ENCODE measurements around the gene SDK2. TPM values are rescaled to one million over a fixed set of nuclear protein-coding genes. Genes with fewer than 3 reads are reported as not detected.

SDK2 gene
- total RNA-seq, 1 donor from 2014 or later: 1.4 TPM

DNA sequence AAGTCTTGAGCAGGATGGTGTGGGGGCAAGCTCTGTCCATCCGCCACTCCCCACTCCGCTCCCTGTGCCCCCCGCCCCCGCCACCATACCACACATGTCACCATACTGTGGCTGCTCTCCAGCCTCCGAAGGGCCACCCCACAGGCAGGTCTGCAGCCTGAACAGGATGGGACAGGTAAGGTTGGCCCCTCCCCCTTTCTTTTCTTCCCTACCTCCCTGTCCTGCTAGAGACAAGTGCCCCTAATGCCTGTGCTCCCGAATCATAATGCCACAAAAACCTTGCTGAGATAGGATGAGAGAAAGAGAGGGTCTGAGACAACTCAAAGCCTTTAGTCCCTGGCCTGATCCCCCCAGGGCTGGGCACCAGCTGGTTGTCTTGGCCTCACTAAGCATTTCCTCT is 84.7 kb downstream of the SDK2 start:
- DNase-seq: no peak
- H3K4me1 ChIP-seq: no peaks in the 10 kb centered on the region
- no peaks in the 10 kb centered on the region for H3K9me3 ChIP-seq
- H3K27ac ChIP-seq: no peak overlapping the region
- no peak for ATAC-seq
- H3K27me3 ChIP-seq (ENCODE audit: low read depth): peaks cover 16% of the 10 kb centered on the region
- H3K4me3 ChIP-seq: no peak overlapping the region
- TF ChIP-seq, protein P1, sequence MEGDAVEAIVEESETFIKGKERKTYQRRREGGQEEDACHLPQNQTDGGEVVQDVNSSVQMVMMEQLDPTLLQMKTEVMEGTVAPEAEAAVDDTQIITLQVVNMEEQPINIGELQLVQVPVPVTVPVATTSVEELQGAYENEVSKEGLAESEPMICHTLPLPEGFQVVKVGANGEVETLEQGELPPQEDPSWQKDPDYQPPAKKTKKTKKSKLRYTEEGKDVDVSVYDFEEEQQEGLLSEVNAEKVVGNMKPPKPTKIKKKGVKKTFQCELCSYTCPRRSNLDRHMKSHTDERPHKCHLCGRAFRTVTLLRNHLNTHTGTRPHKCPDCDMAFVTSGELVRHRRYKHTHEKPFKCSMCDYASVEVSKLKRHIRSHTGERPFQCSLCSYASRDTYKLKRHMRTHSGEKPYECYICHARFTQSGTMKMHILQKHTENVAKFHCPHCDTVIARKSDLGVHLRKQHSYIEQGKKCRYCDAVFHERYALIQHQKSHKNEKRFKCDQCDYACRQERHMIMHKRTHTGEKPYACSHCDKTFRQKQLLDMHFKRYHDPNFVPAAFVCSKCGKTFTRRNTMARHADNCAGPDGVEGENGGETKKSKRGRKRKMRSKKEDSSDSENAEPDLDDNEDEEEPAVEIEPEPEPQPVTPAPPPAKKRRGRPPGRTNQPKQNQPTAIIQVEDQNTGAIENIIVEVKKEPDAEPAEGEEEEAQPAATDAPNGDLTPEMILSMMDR (IDR thresholded peaks at IDR 0.05): no peak
- H3K36me3 ChIP-seq: no peaks in the 10 kb centered on the region
- intact Hi-C loops (cut with DNase I): no loop called here

DNA sequence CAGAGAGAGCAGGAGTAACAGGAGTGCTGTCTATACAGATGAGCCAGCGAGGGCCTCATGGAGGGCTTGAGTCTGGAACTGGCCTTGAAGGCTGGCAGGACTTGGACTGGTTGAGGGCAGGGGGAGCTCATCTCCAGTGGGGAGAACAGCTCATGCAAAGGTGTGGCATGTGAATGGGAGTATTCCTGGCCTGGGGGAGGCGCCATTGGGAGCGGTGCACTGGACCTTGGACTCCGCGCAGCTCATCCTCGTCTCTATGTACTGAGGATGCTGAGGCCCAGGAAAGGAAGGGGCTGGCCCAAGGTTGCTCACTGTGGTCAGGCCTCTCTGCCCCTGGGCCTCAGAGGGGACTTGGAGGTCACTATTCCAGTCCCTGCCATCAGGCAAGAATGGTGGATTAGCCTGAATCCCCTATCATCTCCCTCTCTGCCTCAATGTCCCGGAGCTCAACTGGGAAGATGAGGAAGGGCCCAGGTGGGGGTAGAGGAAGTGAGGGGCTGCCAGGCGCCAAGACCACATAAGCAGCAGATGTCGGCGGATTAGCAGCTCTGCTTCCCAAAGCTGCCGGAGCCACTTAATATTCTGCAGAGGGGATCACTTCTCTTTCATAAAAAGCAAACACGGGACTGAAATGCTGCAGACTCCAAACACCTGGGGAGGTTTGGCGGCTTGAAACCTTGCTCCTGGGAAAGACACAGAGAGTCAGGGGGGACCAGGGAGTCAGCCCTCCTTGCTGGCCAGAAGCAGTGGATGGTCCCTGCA is 88.9 kb downstream of the SDK2 start:
- intact Hi-C loops (cut with DNase I): no loop called here
- Histone ChIP-seq H3K27ac (no peak overlapping the region), H3K9me3 (no peaks in the 10 kb centered on the region), H3K4me3 (no peak overlapping the region), H3K36me3 (no peaks in the 10 kb centered on the region), H3K4me1 (peaks cover 7% of the 10 kb centered on the region), H3K27me3 (ENCODE audit: low read depth) (peaks cover 19% of the 10 kb centered on the region)
- no peak for ATAC-seq
- TF ChIP-seq, protein P1 (IDR thresholded peaks at IDR 0.05): no peak
- no peak for DNase-seq

DNA sequence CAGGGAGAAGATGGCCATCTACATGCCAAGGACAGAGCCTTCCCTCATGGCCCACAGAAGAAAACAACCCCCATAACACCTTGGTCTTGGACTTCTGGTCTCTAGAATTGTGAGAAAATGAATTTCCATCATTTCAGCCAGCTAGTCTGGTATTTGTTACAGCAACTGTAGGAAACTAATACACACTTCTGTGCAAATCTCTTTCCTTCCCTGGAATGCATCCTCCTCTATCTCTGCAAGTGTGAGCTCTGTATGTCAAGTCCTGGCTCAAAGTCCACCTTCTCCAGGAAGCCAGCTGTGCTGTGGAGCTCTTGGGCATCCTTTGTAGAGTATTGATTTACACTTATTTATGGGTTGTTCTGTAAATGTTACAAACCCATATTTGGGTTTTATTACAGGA is 89.7 kb downstream of the SDK2 start:
- H3K4me3 ChIP-seq: no peak overlapping the region
- H3K27ac ChIP-seq: no peak overlapping the region
- no peaks in the 10 kb centered on the region for H3K36me3 ChIP-seq
- ATAC-seq: no peak
- peaks cover 23% of the 10 kb centered on the region for H3K27me3 ChIP-seq (ENCODE audit: low read depth)
- peaks cover 7% of the 10 kb centered on the region for H3K4me1 ChIP-seq
- intact Hi-C loops (cut with DNase I): no loop called here
- no peaks in the 10 kb centered on the region for H3K9me3 ChIP-seq
- TF ChIP-seq, protein P1 (IDR thresholded peaks at IDR 0.05): no peak
- DNase-seq: no peak

DNA sequence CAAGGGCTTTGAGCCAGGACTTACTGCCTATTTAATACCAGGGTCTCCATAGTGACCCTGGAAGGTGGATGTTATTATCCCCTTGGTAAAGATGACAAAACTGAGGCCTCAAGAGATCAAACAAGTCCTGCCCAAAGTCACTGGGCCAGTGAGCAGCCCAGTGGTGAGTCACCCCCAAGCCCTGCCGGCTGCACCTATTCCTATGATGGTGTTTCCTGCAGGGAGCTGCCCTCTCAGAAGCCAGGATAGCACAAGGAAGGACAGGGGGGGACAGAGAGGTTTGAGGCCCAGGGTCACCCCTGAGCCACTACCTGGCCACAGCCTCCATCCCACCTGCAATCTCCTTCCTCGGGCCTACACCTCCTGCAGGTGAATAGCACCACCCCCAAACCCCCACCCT is 90.9 kb downstream of the SDK2 start:
- TF ChIP-seq, protein P1 (IDR thresholded peaks at IDR 0.05): no peak
- Histone ChIP-seq H3K4me3 (no peak overlapping the region), H3K9me3 (no peaks in the 10 kb centered on the region), H3K36me3 (no peaks in the 10 kb centered on the region), H3K27me3 (ENCODE audit: low read depth) (peaks cover 26% of the 10 kb centered on the region), H3K27ac (no peak overlapping the region), H3K4me1 (peaks cover 13% of the 10 kb centered on the region)
- ATAC-seq (peak in 1 of 2 donors; percentile 36), DNase-seq (no peak)
- intact Hi-C loops (cut with DNase I): no loop called here

DNA sequence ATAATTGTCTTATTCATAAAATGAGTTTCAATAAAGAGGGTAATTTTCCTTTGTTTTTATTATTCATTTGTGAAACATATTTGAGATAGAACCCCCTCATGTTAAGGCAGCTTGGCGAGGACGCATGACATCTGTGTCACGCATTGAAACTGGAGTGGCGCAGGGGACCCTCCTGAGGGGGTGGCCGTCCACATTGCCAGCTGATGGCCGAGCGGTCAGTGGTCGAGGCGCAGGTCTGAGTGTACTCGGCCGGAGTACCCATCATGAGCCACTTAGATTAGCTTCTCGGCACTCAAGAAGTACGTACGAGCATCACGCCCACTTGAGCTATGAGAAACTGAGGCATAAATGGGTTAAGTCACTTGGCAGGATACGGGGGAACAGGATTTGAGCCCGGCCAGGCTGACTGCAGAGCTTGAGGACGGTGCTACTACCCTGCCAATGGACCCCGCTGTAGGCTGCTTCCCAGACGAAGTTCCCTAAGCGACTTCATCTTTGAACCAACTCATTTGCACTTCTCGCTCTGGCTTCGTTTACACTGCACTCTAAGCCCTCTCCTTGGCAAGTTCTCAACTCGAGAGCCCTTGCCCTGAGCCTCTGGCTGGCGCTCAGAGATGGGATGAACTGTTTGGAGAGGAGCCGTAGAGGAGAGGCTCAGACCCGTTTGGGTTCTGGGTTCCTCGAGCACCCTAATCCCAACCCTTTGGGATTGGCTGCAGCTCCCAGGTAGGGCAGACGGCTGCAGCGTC is 91.8 kb downstream of the SDK2 start:
- no peak for DNase-seq
- ATAC-seq: peak; percentile 69 to 84
- intact Hi-C loops (cut with DNase I): no loop called here
- H3K9me3 ChIP-seq: no peaks in the 10 kb centered on the region
- no peak overlapping the region for H3K27ac ChIP-seq
- no peaks in the 10 kb centered on the region for H3K36me3 ChIP-seq
- H3K4me3 ChIP-seq: peak overlapping the region; percentile 6
- peaks cover 13% of the 10 kb centered on the region for H3K4me1 ChIP-seq
- TF ChIP-seq, protein P1 (IDR thresholded peaks at IDR 0.05): no peak
- peaks cover 26% of the 10 kb centered on the region for H3K27me3 ChIP-seq (ENCODE audit: low read depth)
